GM18867 (cell line): Measurements from ENCODE around the gene REPS2.

ENCODE experiments used
- ATAC-seq: cut with Tn5 transposase; IDR thresholded peaks from one replicate; pipeline ENCODE4 v1.9.1; 2021; ENCODE audit warnings: mild to moderate bottlenecking, moderate library complexity; ENCODE audit not compliant: unreplicated experiment

Gene REPS2

DNA sequence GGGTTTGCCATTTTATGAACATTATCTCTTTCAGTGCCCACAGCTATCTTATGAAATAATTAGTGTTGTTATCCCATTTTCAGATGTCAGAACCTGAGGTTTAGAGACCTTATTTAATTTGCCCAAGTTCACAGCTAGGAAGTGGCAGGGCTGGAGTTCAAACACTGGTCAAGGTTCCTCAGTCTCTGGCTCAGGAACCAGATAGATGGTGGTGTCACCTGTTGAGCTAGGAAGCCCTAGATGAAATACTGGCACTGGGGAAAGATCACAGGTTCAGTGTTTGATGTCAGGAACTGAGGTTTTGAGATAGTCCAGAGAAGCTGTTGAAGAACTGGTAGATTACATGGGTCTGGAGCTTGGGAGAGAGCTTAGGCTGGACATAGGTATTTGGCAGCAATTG lies 85.4 kb downstream of the REPS2 start:
- no peak for ATAC-seq

DNA sequence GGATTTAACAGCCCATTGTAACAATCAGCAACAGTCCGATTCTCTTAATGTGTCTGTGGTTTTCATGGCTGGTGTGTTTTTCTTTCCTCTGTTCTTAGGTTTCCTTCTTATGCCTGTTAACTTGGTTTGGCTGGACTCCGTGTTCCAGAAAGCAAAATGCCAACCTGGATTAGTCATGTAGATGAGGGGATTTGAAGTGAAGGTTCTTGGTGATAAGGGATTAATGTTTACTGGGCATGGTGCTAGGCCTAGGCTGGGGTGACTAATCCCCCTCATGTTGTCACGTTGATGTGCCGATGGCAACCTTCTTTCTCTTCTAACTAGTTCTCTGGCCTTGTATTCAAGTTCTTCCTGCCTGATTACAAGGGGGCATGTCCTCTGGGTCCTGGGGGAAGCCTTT lies 85.9 kb downstream of the REPS2 start:
- ATAC-seq, result no peak

DNA sequence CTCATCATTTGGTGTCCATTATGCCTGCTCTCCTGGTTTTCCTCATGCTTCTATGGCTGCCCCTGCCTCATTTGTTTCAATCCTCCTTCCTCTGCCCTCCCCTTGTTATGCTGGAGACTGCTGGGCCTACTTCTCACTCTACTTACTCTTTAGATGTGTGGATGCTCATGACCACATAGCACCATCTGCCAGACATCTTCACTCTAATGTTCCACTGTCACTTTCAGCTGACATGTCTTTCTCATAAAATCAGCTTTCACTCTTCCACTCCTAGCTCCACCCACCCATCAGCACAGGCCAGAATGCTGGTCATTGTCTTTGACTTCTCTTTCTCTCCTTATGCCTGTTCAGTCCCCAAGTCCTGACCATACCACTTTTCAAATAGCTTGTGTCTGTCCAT lies 86.8 kb downstream of the REPS2 start:
- no peak for ATAC-seq

DNA sequence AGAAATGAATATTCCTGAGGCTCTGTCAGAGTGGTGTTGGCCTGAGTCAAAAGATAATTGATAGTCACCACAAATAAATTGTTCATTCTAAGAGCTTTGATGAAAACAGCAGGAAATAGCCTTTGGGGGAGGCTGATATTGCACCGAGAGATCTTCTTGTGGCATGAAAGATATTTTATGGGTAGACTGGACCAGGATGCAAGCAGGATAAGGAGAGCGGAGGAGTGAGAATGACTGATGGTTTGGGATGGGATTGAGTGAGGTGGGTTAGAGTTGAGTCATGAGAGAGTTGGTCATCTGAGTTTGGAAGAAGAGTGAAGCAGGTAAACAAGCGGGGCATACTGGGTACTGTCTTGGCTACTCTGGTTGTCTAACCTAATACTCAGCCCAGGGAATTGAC lies 88.7 kb downstream of the REPS2 start:
- no peak for ATAC-seq

DNA sequence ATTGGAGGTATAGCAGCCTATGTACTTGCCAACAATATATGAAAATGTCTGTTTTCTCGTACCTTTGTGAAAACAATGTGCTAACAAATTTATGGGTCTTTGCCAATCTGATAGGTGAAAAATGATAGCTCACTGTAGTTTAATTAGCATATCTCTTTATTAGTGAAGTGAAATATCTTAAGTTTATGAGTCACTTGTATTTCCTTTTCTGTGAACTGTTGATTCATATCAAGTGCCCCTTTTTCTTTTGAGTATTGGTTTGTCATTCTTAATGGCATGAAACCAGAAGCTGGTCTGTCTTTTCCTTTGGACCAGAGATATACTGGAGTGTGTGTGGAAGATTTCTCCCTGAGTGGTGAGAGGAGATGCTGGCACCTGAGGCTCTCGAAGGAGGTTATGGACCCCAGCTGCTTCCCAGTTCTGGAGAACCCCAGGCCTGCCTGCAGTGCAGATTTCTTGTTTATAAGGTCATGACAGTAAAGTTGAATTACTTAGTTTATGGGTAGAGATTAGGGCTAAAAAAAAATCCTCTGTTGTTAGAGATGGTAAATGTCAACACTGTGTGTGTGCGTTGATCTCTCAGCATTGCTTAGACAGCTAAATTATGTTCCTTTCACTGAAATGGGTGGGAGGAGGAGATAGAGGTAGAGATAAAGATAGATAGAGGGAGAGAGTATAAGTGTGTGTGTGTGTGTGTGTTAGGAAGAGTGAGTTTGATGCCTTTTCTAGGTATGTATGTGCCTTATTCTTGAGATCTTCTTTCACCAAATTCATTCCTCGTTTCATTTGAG lies 89.9 kb downstream of the REPS2 start:
- ATAC-seq, result no peak

DNA sequence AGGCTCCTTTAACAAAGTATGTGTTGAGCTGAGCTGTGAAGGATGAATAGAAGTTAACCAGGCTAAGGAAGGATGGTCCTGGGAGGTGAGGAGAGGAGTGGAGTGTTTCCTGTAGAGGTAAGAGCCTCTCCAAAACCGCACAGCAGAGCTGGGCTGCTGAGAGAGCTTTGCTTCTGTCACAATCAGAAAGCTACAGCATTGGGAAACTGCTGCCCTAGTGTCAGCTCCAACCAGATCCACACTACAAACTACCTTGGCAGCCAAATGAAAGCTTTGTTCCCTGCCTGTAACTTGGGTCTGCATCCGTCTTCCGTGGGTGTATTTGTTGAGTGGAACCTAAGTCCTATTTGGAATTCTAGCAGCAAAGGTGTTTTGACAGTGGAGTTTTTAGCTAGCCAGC lies 91.8 kb downstream of the REPS2 start:
- no peak for ATAC-seq

DNA sequence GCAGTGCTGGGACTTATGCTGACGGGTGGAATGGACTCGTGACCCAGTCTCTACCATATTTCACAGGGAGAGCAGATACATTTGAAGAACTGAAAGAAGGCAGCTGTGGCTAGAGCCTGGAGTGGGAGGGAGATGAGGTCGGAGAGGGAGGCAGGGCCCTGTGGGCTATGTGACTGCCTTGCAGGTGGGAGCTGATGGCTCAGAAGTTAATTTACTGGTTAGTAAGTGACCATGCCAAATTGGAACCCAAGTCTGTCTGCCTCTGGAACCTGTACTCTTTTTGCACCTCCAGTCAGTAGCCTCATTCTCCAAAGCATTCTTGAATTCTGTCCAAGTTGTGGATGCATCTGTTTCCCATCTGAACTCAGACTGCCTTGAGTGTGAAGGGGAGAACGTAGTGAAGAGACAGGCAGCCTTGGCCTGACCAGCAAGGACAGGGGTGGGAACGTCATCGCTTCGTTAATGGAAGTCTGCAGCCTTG lies 92.3 kb downstream of the REPS2 start:
- peak; percentile 44 for ATAC-seq

DNA sequence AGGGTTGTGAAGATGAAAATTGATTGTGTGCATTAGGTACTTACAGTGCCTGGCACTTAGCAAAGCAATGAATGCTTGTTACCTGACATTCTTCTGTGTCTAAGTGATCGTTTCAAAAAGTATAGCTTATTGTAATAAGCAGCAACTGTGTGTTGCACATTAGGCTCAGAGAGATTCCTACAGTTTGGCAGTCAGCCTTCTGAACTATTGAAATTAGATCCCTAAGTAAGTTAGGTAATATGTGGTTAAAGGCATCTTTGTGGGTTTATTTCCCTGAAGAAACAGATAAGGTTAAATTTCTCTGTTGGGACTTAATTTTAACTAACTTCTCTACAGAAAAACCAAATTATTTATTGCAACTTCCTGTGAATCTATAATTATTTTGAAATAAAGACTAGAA lies 93.4 kb downstream of the REPS2 start:
- ATAC-seq, result no peak

DNA sequence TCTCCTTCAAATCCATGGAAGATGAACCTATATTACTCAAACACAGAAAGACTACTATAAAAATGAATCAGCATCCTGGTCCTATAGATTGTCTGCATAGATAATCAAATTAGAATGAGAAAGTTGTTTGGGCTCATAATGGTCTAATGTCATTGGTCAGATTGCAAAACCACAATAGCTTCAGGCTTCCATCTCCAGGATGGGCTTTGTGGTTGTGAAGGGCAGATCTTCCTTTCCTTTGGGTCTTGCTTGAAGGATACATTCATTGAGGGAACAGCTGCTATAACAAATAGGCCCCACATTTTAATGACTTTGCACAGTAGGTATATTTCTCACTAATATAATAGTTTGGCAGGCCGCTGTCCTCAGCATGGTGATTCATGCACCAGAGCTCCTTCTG lies 94.3 kb downstream of the REPS2 start:
- ATAC-seq, result no peak

DNA sequence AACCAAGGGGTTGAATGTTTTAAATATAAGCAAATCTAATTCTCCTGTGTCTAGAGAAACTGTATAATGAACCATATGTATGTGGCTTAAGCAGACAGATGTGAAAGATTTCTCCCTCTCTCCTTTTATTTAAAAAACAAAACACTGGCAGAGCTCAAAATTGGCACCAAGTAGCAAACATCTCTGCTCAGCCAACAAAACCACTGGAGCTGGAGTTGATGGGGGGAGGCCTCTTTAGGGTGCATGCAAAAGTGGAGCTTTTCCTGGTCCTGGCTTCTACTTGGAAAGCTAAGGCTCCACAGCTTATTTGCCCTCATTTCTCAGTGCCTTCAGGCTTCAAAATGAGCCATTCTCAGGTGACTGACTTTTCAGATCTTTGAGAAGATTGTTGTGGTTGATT lies 95.6 kb downstream of the REPS2 start:
- ATAC-seq, result no peak

DNA sequence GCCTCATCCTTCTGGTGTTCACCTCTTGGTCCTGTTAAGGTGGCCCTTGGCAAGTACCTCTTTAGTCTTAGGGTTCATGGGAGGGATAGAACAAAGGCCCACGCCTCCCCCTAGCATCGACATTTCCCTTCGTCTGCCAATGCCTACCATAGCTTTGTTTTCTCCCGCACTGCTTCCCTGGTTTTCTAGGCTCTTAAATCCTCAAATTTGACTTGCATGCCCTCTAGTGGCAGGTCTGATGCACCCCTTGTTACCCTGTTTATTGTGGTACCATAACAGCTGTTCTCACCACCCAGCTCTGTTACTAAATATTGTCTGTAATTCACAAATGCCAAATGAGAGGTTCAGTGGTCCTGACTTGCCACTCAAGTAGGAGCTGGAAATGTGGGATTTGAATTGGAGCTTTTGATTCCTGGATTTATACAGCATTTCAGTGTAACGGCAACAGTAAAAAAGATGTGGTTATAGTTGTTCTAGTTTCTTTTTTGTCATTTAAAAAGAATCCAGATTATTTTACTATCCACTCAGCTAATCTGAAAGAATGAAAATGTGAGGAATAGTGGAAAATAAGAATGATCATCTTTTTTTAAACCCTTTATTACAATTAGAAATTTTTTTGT lies 100.1 kb downstream of the REPS2 start:
- ATAC-seq, result peak; percentile 74

DNA sequence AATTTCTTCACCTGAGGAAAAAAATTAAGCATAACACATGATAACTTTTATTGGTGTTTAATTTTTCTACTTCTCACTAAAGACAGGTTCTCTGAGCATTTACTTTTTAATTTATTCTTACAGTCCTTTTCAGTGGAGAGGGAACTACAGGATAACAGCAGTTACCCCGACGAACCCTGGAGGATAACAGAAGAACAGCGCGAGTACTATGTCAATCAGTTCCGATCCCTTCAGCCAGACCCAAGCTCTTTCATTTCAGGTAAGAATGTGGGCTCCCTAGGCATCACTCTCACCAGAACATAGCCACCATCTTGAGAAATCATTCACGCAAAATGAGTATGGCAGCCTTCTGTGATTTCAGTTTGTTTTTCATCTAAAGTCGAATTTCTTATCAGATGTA lies 100.8 kb downstream of the REPS2 start:
- ATAC-seq, result no peak

DNA sequence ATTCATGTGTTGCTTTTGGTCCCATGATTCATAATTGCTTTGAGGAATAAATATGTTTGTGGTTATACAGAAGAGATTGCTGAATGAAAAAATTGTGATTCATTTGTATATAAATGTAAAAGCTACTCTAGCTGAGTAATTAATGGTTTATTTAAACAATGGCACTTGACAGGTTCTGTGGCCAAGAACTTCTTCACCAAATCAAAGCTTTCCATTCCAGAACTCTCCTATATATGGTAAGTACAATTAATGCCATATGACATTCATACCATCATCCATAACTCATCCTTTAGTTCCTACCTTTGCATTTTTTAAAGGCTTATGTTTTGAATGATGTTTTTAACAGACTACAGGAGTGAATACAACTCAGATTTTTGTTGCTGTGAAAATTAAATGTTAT lies 105.8 kb downstream of the REPS2 start:
- no peak for ATAC-seq

DNA sequence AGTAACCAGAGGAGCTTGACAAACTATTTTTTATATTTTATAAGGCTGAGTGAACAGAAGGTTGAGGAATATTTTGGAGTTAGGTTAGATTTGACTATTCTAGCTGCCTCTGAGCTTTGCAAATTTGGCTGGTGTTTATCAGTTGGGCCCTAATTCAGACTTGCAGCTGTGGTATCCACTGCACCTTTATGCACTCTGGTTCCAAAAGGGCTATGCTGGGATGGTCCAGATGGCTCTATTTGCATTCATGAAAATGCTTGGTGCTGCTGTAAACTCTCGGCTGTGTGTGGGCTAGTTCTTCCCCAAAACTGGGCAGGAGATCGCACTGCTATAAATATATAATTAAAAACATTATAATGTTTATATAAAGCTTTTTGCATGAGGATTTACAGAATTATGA lies 106.3 kb downstream of the REPS2 start:
- ATAC-seq, result no peak

DNA sequence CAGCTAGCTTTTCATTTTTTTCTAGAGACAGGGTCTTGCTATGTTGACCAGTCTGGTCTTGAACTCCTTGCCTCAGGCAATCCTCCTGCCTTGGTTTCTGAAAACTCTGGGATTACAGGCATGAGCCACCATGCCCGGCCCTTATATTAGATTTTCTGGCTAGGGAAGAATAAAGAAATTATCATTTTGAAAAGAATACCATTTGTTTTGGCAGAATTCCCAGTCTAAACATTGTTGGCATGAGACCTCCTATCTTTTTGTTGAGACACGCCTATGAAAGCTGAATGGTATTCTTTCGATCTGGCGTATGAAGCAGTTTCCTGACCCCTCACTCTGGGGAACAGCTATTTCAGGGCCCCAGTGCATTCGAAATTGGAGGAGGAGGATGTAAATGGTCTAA lies 107.0 kb downstream of the REPS2 start:
- no peak for ATAC-seq

DNA sequence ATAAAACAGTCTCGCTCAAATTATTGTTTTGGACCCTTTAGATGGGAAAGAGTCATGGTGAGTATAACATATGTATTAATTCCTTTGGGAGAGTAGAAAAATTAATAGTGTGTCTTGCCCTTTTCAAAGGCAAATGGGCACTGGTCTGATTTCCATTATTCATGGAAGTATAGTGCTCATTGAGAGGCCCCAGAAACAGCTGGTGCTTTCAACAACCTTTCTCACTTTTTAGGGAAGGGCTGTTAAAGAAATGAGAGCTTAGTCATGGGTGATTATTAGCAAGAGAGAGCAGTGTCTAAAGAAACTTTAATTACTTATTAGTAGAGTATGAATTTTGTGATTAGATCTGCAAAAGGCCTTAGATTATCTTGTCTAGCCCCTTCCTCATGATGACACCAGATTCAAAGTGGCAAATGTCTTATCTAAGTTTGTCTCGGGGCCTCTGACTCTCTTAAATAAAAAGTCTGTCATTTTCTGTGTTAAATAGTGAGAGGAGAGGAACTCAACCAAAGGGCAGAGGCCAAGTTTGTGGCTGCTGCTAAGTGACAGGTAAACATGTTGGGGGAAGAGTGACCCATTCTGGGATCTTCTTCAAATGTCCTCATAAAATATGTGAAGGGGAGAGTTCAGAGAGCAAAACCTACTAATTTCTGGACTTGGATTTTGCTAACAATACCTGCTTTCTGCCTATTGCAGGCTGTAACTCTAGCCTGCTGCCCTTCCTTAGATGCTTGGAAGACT lies 110.6 kb downstream of the REPS2 start:
- no peak for ATAC-seq

DNA sequence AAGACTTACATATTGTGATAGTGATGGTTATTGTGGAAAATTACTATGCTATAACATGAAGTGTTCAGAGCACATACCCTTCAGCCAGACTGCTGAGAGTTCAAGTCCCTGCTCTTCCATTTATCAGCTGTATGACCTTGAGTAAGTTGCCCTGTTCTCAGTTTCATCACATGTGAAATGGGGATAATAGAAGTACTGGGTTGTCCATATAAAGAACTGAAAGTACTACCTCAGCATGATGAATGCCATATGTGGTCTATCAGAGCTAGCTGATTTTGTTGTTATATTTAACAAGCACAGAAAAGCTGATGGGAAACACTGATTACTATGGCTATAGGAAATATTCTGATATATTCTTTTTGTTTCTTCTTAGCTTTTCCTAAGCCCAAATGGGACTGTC lies 115.6 kb downstream of the REPS2 start:
- ATAC-seq, result no peak

DNA sequence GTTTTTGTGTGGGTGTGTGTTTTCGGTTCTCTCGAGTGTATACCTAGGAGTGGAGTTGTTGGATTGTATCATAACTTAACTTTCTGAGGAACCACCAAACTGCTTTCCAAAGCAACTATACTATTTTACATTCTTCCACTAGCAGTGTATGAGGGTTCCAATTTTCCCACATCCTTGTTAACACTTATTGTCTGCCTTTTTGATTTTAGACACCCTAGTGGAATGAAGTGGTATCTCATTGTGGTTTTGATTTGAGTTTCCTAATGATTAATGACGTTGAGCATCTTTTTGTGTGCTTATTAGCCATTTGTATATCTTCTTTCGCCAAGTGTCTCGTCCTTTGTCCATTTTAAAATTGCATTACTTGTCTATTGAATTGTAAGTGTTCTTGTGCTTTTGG lies 118.6 kb downstream of the REPS2 start:
- no peak for ATAC-seq

DNA sequence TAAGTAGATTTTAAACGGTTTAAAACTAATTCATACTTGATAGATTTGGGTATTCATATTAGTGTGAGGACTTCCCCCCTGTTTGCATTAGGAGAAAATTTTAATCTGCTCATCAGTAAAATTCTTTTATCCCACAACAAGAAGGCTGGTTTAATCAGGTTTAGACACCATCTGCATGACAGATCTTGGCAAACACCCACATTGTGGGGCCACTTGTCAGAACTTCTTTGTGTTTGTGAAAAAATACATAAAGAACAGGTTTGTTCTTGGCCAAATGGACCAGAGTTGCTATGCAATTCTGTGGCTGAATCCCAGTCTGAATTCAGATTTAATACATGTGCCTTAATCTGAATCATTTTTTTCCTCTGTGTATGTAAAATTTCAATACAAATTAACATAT lies 121.1 kb downstream of the REPS2 start:
- no peak for ATAC-seq

DNA sequence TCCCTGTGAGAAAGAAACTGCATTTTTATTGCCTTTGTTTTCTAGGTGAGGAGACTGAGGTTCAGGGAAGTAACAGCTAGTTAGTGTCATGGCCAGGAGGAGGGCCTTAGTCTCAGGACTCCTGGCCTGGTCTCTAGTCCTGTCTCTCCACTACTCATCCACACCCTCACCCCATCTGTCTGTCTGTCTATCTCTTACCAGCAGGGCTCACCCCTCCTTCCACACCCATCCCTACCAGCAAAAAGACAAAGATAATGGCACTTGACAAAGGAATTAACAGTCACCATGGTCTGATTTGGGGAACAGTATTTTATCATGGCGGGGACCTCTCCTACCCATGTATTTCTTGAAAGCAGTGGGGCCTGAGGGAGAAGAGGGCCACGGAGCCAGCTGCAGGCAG lies 125.8 kb downstream of the REPS2 start:
- no peak for ATAC-seq

DNA sequence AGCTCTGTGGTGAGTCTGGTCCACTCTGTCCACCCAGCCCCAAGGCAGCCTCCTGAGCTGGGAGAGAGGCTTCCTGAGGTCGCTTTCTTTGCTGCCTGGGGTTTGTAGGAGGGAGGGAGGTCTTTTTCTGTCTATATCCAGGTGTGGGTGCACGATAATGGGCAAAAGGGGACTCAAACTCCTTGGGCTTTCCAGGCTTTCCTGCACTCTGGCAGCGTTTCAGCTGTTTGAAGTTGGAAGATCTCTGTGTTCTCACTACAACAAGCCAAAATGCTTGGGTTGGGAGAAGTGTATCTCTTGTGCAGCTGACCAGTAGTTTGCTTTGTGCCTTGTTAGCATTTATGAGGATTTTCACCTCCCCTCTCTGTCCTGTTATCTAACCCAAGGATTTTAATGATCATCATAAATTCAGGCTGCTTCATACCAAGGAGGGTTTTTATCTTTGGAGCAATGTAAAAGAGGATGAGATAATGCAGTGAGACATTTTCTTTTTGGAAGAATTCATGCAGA lies 126.3 kb downstream of the REPS2 start:
- no peak for ATAC-seq

DNA sequence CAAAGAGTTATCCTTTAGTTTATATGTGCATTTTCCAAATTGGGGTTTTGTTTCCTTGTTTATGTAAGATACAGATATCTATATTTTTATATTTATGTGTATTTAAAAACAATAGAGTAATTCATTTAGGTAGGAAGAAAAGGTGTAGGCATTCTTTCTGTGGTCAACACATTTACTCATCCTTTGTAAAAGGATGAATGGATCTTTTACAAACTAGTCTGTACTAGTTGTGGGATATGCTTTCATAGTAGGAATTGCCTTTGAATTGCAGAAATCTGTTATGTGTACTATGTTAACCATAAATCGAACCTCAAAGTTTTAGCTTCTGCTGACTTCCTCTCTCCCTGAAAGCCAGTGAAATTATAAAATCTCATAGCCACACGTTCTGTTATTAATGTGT lies 128.5 kb downstream of the REPS2 start:
- no peak for ATAC-seq
